ENCODE measurements around the gene SLC7A6. TPM values are rescaled to one million over a fixed set of nuclear protein-coding genes. Genes with fewer than 3 reads are reported as not detected.

The SLC7A6 gene
- total RNA-seq, 1 experiment from 2014 or later: 19.8 TPM

- Histone ChIP-seq H3K27me3 (ENCODE audit: control insufficient read depth, insufficient read depth, low read length) (no peaks in the 10 kb centered on the region), H3K36me3 (replicated peaks; ENCODE audit: control insufficient read depth, insufficient read depth, low read length) (no peaks in the 10 kb centered on the region; the same call in 1 of the 2 replicates), H3K4me3 (ENCODE audit: insufficient read depth, low read depth, low read length) (no peak overlapping the region)
- DNase-seq: peak; percentile 64
These were observed 6.9 kb upstream of the SLC7A6 start for GRCh38 chr16:68257251-68257905.

DNA sequence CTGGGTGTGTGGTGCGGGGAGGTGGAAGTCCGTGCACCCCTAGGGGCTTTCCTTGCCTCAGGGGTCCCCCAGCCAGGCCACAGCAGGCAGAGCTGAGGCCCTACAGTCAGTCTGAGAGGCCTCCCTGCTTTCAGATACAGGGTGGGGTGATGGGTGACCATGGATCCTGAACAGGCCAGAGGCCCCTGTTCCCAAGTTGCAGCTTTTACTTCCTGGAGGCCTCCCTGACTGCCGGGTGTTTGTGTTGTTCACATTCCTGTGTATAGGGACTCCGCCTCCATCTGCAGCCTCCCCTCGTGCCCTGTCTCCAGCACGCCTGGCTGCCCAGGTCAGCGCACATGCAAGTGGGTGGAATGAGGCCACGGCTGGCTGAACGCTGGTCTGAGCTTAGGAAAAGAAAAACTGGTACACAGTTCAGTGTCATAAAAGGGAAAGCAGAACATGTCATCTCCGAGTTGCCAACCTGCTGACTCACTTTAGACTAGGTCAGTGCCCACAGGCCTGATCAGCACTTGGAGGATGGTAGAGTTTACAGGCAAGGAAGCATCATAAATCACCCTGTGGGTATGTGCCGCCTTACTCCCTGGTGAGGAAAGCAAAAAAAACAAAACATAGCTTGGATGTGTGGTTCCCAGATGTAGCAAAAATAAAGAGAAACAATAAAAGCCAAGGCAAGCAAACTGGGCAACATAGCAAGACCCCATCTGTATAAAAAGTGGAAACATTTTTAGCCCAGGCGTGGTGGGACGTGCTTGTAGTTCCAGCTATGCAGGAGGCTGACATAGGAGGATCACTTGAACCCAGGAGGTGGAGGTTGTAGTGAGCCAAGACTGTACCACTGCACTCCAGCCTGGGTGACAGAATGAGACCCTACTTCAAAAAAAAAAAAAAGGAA, 6.2 kb upstream of the SLC7A6 start:
- peak; percentile 40 for DNase-seq
- Histone ChIP-seq H3K27me3 (ENCODE audit: control insufficient read depth, insufficient read depth, low read length) (no peaks in the 10 kb centered on the region), H3K4me3 (ENCODE audit: insufficient read depth, low read depth, low read length) (no peak overlapping the region), H3K36me3 (replicated peaks; ENCODE audit: control insufficient read depth, insufficient read depth, low read length) (no peaks in the 10 kb centered on the region; the same call in 1 of the 2 replicates)

GRCh38 chr16:68259007-68259825, 5.1 kb upstream of the SLC7A6 start:
- H3K36me3 ChIP-seq (replicated peaks; ENCODE audit: control insufficient read depth, insufficient read depth, low read length): no peaks in the 10 kb centered on the region; the same call in 1 of the 2 replicates
- no peak for DNase-seq
- no peak overlapping the region for H3K4me3 ChIP-seq (ENCODE audit: insufficient read depth, low read depth, low read length)
- no peaks in the 10 kb centered on the region for H3K27me3 ChIP-seq (ENCODE audit: control insufficient read depth, insufficient read depth, low read length)

GRCh38 chr16:68263559-68264127, 683 bp upstream of the SLC7A6 start:
- peaks cover 4% of the 10 kb centered on the region; the same call in 1 of the 2 replicates for H3K27me3 ChIP-seq (ENCODE audit: control insufficient read depth, insufficient read depth, low read length)
- H3K4me3 ChIP-seq (ENCODE audit: insufficient read depth, low read depth, low read length): peak overlapping the region; percentile 96
- no peaks in the 10 kb centered on the region; the same call in 1 of the 2 replicates for H3K36me3 ChIP-seq (replicated peaks; ENCODE audit: control insufficient read depth, insufficient read depth, low read length)
- no peak for DNase-seq

GRCh38 chr16:68265078-68265920, 973 bp downstream of the SLC7A6 start:
- peak overlapping the region; percentile 96 for H3K4me3 ChIP-seq (ENCODE audit: insufficient read depth, low read depth, low read length)
- DNase-seq: peak; percentile 75
- no peaks in the 10 kb centered on the region for H3K36me3 ChIP-seq (replicated peaks; ENCODE audit: control insufficient read depth, insufficient read depth, low read length)
- peaks cover 4% of the 10 kb centered on the region; the same call in 1 of the 2 replicates for H3K27me3 ChIP-seq (ENCODE audit: control insufficient read depth, insufficient read depth, low read length)

DNA sequence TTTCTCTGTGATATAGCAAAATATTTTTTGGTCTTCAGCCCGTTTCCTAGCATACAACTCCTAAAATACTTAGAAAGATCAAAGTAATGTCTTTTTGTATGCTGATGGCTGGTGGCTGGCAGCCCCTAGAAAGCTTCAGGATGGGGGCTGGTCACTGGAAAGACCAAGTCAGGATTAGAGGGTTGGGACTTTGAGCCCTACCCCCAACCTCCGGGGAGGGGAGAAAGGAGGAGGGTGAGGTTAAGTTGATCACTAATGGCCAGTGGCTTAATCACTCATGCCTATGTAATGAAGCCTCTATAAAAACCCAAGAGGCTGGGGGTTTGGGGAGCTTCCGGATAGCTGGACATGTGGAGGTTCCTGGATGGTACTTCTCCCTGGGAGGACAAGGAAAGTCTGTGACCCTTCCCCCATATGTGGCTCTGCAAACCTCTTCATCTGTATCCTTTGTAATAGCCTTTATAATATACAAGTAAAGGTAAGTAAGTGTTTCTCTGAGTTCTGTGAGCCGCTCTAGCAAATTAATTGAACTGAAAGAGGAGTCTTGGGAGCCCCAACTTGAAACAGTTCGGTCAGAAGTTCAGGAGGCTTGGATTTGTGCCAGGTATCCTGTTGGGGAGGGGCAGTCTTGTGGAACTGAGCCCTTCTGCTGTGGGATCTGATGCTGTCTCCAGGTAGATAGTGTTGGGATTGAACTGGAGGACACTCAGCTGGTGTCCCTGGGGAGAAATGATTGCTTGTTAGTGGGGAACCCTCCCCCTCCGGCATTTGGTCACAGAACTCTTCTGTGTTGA, 3.5 kb downstream of the SLC7A6 start:
- DNase-seq: no peak
- Histone ChIP-seq H3K27me3 (ENCODE audit: control insufficient read depth, insufficient read depth, low read length) (peaks cover 4% of the 10 kb centered on the region; the same call in 1 of the 2 replicates), H3K4me3 (ENCODE audit: insufficient read depth, low read depth, low read length) (no peak overlapping the region)

DNA sequence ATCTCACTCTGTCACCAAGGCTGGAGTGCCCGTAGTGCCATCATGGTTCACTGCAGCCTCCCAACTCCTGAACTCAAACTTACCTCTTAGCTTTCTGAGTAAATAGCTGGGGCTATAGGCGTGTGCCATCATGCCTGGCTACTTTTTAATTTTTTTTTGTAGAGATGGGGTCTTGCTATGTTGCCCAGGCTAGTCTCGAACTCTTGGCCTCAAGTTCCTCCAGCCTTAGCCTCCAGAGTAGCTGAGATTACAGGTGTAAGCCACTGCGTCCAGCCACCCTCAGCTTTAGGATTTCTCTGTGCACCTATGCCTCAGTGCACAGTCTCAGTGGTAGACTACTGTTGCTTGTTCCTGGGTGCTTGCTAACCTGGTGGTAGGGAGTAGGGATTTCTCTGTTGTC, 5.5 kb downstream of the SLC7A6 start:
- Histone ChIP-seq H3K36me3 (replicated peaks; ENCODE audit: control insufficient read depth, insufficient read depth, low read length) (peaks cover 6% of the 10 kb centered on the region), H3K27me3 (ENCODE audit: control insufficient read depth, insufficient read depth, low read length) (peaks cover 1% of the 10 kb centered on the region; the same call in 1 of the 2 replicates), H3K4me3 (ENCODE audit: insufficient read depth, low read depth, low read length) (no peak overlapping the region)
- no peak for DNase-seq

More for the DNA sequence above, 3.5 kb downstream of the SLC7A6 start:
- no peaks in the 10 kb centered on the region; the same call in 1 of the 2 replicates for H3K36me3 ChIP-seq (replicated peaks; ENCODE audit: control insufficient read depth, insufficient read depth, low read length)

DNA sequence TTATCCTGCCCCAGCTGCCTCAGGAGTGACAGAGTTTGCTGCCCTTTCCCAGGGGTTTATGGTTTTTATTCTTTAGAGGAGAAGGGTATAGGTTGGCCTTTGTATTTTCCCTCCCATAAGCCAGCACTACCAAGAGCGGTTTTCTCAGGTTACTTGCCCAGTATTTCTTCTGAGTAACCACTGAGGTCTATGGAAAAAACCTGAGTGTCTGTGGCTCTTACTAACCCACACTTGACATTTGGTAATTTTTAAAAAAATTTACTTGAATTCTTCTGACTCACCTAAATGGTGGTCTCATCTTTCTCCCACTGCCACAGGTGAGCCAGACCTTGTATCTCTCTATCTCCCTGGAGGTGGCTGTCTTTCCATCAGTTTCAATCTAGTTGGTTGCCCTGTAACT, 6.0 kb downstream of the SLC7A6 start:
- Histone ChIP-seq H3K4me3 (ENCODE audit: insufficient read depth, low read depth, low read length) (no peak overlapping the region), H3K27me3 (ENCODE audit: control insufficient read depth, insufficient read depth, low read length) (no peaks in the 10 kb centered on the region), H3K36me3 (replicated peaks; ENCODE audit: control insufficient read depth, insufficient read depth, low read length) (peaks cover 7% of the 10 kb centered on the region)
- DNase-seq: no peak

DNA sequence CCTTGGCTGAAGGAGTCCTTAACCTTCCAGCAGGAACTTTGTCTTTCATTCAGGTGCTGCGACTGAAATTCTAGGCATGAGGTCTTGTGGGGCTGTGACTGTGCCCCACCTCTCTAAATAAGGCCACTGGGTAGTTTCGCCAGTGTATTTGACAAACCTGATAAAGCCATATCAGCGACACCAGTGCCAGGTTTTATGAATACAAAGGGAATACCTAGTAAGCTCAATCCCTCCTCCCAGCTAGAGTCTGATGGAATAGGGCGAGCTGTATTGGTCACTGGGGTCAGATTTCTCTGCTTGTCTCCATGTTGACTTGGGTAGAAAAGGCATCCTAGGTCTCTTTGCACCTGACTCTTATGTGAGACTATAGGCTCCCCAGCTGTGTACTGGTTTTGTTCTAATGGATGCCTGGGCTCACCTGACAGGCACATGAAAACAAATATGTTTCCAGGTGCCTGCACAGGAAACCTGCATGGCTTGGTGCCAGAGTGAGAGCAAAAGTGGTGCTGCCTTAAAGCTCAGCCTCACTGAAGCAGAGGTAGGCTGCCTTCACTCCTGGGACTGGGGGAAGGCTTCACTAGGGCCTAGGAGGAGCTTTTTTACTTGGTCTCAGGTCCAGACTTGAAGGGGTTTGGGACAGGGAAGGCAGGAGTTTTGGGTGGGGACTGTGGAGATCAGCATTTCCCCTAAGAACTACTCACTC, 8.3 kb downstream of the SLC7A6 start:
- peaks cover 7% of the 10 kb centered on the region for H3K36me3 ChIP-seq (replicated peaks; ENCODE audit: control insufficient read depth, insufficient read depth, low read length)
- no peak for DNase-seq
- no peaks in the 10 kb centered on the region for H3K27me3 ChIP-seq (ENCODE audit: control insufficient read depth, insufficient read depth, low read length)
- H3K4me3 ChIP-seq (ENCODE audit: insufficient read depth, low read depth, low read length): no peak overlapping the region

GRCh38 chr16:68273459-68273858, 9.1 kb downstream of the SLC7A6 start:
- no peak overlapping the region for H3K4me3 ChIP-seq (ENCODE audit: insufficient read depth, low read depth, low read length)
- no peak for DNase-seq

DNA sequence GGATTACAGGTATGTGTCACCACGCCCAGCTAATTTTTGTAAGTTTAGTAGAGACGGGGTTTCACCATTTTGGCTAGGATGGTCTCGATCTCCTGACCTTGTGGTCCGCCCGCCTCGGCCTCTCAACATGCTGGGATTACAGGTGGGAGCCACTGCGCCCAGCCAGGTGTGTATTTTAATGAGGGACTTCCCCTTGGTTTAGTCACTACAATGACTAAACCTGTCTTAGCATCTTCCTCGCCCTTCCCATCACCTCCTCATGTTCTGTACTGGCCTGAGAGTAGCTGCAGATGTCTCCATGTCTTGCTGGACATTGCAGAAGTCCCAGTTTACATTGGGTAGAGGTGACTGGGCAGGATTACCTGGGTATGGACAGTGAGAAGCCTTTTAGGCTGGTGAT, 9.6 kb downstream of the SLC7A6 start:
- Histone ChIP-seq H3K36me3 (replicated peaks; ENCODE audit: control insufficient read depth, insufficient read depth, low read length) (peaks cover 7% of the 10 kb centered on the region), H3K4me3 (ENCODE audit: insufficient read depth, low read depth, low read length) (no peak overlapping the region), H3K27me3 (ENCODE audit: control insufficient read depth, insufficient read depth, low read length) (no peaks in the 10 kb centered on the region)
- no peak for DNase-seq

More at GRCh38 chr16:68273459-68273858, 9.1 kb downstream of the SLC7A6 start:
- Histone ChIP-seq H3K36me3 (replicated peaks; ENCODE audit: control insufficient read depth, insufficient read depth, low read length) (peaks cover 7% of the 10 kb centered on the region), H3K27me3 (ENCODE audit: control insufficient read depth, insufficient read depth, low read length) (no peaks in the 10 kb centered on the region)

DNA sequence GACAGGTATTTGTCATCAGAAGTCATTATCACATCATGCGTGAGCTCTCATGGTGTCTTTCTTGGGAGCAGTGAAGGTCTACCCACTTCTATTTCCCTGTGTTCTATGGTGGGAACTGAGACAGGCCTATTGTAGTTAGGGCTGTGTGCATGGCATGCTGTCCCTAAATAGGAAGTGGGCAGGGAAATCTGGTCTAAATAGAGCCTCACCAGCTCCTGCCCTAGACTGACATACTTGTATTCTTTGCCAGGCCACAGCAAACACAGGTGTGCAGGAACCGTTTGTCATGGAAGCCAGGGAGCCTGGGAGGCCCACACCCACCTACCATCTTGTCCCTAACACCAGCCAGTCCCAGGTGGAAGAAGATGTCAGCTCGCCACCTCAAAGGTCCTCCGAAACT, 10.1 kb downstream of the SLC7A6 start:
- no peak for DNase-seq
- Histone ChIP-seq H3K36me3 (replicated peaks; ENCODE audit: control insufficient read depth, insufficient read depth, low read length) (peaks cover 7% of the 10 kb centered on the region), H3K27me3 (ENCODE audit: control insufficient read depth, insufficient read depth, low read length) (no peaks in the 10 kb centered on the region), H3K4me3 (ENCODE audit: insufficient read depth, low read depth, low read length) (no peak overlapping the region)
